GM19099 (cell line): Measurements from ENCODE around the gene ADGRA1.

ENCODE experiments used
- POLR2A ChIP-seq: IDR thresholded peaks from 3 replicates; pipeline ENCODE4 v1.6.1; 2011; ENCODE audit warnings: low read depth; ENCODE audit not compliant: insufficient read length; ENCODE audit errors: extremely low read depth

ADGRA1 gene

GRCh38 chr10:133135116-133135465 lies 47.4 kb downstream of the ADGRA1 start:
- no peak for TF ChIP-seq POLR2A

- TF ChIP-seq POLR2A = no peak
Observed at GRCh38 chr10:133139551-133140065, 51.9 kb downstream of the ADGRA1 start.

- TF ChIP-seq POLR2A = no peak
Observed at GRCh38 chr10:133140417-133141143, 52.9 kb downstream of the ADGRA1 start.

GRCh38 chr10:133141144-133141957 lies 53.6 kb downstream of the ADGRA1 start:
- no peak for TF ChIP-seq POLR2A

- TF ChIP-seq POLR2A = no peak
Observed at GRCh38 chr10:133141958-133142340, 54.2 kb downstream of the ADGRA1 start.

- TF ChIP-seq POLR2A = no peak
Observed at GRCh38 chr10:133142523-133143199, 54.9 kb downstream of the ADGRA1 start.

- no peak for TF ChIP-seq POLR2A
Observed at GRCh38 chr10:133143200-133143533, 55.4 kb downstream of the ADGRA1 start.

- no peak for TF ChIP-seq POLR2A
Observed at GRCh38 chr10:133143546-133143945, 55.8 kb downstream of the ADGRA1 start.

- no peak for TF ChIP-seq POLR2A
Observed at GRCh38 chr10:133144771-133145170, 57.0 kb downstream of the ADGRA1 start.

GRCh38 chr10:133150226-133150625 lies 62.5 kb downstream of the ADGRA1 start:
- no peak for TF ChIP-seq POLR2A

GRCh38 chr10:133150656-133151055 lies 62.9 kb downstream of the ADGRA1 start:
- TF ChIP-seq POLR2A = no peak

- no peak for TF ChIP-seq POLR2A
Observed at GRCh38 chr10:133151543-133151972, 63.8 kb downstream of the ADGRA1 start.

- TF ChIP-seq POLR2A = no peak
Observed at GRCh38 chr10:133154411-133154810, 66.7 kb downstream of the ADGRA1 start.

- TF ChIP-seq POLR2A = no peak
Observed at GRCh38 chr10:133154996-133155778, 67.5 kb downstream of the ADGRA1 start.

GRCh38 chr10:133156674-133157579 lies 69.2 kb downstream of the ADGRA1 start:
- no peak for TF ChIP-seq POLR2A
